Mesodermal cell (in vitro differentiated cells): ENCODE results near the gene CTSA.
"Not testable (repeated sequence)": the region's sequence is repeated elsewhere in the genome, so short reads cannot be mapped to it uniquely, and the experiment has no call there.

Experiments used
- H3K27ac ChIP-seq: 2 replicates; pipeline ENCODE4 v1.7.0; 2013; ENCODE audit warnings: mild to moderate bottlenecking, low read depth, low read length, moderate library complexity; ENCODE audit not compliant: severe bottlenecking
- H3K36me3 ChIP-seq: 2 replicates; pipeline ENCODE4 v1.7.1; 2013; ENCODE audit warnings: mild to moderate bottlenecking, low read length, moderate library complexity; ENCODE audit not compliant: control insufficient read depth, insufficient read depth
- H3K4me1 ChIP-seq: one replicate; pipeline ENCODE4 v1.7.1; 2013; ENCODE audit warnings: mild to moderate bottlenecking, low read length; ENCODE audit not compliant: insufficient read depth, control insufficient read depth, poor library complexity, severe bottlenecking
- H3K4me3 ChIP-seq: 2 replicates; pipeline ENCODE4 v1.7.0; 2013; ENCODE audit warnings: low read length, control low read depth, mild to moderate bottlenecking; ENCODE audit not compliant: insufficient read depth, poor library complexity, severe bottlenecking; ENCODE audit errors: extremely low read depth
- H3K9me3 ChIP-seq: 2 replicates; pipeline ENCODE4 v1.7.1; 2013; ENCODE audit warnings: mild to moderate bottlenecking, low read length, moderate library complexity; ENCODE audit not compliant: control insufficient read depth
- WGBS, 2 experiments: methylation state at CpG; one replicate each; pipeline ENCODE4 v1.1.5; 2013; ENCODE audit warnings: missing lambda C conversion rate in 2 of 2; ENCODE audit not compliant: insufficient coverage in 2 of 2; 5-methylcytosine and 5-hydroxymethylcytosine counted together

CTSA gene

DNA sequence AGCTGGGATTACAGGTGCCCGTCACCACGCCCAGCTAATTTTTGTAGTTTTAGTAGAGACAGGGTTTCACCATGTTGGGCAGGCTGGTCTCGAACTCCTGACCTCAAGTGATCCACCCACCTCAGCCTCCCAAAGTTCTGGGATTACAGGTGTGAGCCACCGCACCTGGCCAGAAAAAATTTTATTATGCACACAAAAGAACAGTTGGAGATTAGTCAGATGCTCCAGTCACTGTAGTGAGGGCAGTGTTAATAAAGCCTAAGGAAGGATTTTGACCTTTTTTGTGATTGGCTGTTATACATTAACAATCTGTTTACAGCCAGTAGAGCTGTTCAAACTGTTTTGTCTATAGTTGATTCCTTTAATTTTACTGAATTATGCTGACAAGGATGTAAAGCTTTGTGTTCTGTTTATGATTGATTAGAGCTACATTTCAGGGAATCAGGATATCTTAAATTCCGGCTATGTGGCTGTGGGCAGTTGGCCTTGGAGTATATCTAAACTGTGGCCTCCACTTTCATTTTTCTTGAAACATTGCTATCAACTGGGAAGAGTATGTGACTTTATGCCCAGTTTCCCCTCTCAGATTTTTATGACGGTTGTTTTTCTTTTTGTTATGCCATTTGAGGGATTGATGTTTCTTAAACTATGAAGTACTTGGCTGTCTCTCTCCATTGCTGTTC is 23.9 kb upstream of the CTSA start:
- H3K9me3 ChIP-seq, result no peaks in the 10 kb centered on the region
- 87 to 100% methylated on average over 2 of the region's 6 CpGs for WGBS, 2 experiments
- H3K4me3 ChIP-seq, result no peak overlapping the region
- H3K27ac ChIP-seq, result no peak overlapping the region
- no peaks in the 10 kb centered on the region for H3K36me3 ChIP-seq
- no peaks in the 10 kb centered on the region for H3K4me1 ChIP-seq

DNA sequence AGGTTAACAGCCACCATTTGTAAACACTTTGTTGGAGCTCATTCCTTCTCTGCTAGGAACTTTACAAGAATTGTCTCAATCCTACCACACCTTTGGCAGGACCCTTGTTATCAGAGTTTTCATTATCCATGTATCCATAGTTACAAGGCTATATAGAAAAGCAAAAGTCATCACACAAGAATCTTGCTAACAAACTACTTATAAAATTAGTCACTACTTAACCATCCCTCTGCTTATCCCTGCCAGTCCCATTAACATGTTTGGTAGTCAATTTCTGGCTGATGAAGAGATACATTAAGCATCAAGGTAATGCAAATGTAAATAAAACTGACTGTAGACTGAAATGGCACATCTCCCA is 23.3 kb upstream of the CTSA start:
- H3K36me3 ChIP-seq, result no peaks in the 10 kb centered on the region
- H3K27ac ChIP-seq, result no peak overlapping the region
- H3K4me3 ChIP-seq, result no peak overlapping the region
- no peaks in the 10 kb centered on the region for H3K9me3 ChIP-seq
- no peaks in the 10 kb centered on the region for H3K4me1 ChIP-seq

- Histone ChIP-seq H3K9me3 (no peaks in the 10 kb centered on the region), H3K36me3 (peaks cover 12% of the 10 kb centered on the region), H3K4me1 (no peaks in the 10 kb centered on the region), H3K4me3 (no peak overlapping the region), H3K27ac (no peak overlapping the region)
- WGBS, 2 experiments, result 86 to 100% methylated on average over 1 to 2 of the region's 4 CpGs
Observed at GRCh38 chr20:45872626-45873025, 18.5 kb upstream of the CTSA start.

GRCh38 chr20:45873409-45874103 is 17.6 kb upstream of the CTSA start:
- H3K9me3 ChIP-seq, result no peaks in the 10 kb centered on the region
- WGBS, 2 experiments, result 88% methylated on average over 1 of the region's 1 CpG; no CpG with 5 or more reads in 1 of the 2 experiments

GRCh38 chr20:45874104-45874481 is 17.0 kb upstream of the CTSA start:
- 95% methylated on average over 10 of the region's 10 CpGs for WGBS, 2 experiments
- H3K4me3 ChIP-seq, H3K4me1 ChIP-seq, H3K27ac ChIP-seq, H3K9me3 ChIP-seq: not testable (repeated sequence)
- H3K36me3 ChIP-seq, result peaks cover 16% of the 10 kb centered on the region

More at GRCh38 chr20:45873409-45874103, 17.6 kb upstream of the CTSA start:
- no peak overlapping the region for H3K4me3 ChIP-seq
- no peaks in the 10 kb centered on the region for H3K4me1 ChIP-seq
- H3K36me3 ChIP-seq, result peaks cover 16% of the 10 kb centered on the region
- H3K27ac ChIP-seq, result no peak overlapping the region

DNA sequence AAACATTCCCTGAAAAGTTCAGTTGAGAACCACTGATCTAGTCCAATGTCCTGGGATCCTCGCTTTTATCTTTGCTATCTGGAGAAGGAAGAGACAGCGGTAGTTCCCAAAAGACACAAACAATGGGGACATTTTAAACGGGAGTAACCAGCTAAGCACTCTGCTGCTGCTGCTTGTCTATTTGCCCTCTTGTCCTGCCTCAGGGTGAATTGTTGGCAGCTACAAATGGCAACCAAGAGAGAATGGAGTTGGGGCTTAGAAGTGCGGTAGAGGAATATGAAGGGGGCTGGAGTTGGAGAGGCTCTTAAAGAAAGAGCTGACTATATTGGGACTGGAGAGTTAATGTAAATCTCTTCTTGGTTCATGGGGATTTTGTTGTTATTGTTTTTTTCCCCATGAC is 16.6 kb upstream of the CTSA start:
- Histone ChIP-seq H3K36me3 (peaks cover 16% of the 10 kb centered on the region), H3K4me1 (no peaks in the 10 kb centered on the region), H3K27ac (no peak overlapping the region), H3K9me3 (no peaks in the 10 kb centered on the region), H3K4me3 (no peak overlapping the region)
- 89 to 94% methylated on average over 3 to 4 of the region's 4 CpGs for WGBS, 2 experiments

DNA sequence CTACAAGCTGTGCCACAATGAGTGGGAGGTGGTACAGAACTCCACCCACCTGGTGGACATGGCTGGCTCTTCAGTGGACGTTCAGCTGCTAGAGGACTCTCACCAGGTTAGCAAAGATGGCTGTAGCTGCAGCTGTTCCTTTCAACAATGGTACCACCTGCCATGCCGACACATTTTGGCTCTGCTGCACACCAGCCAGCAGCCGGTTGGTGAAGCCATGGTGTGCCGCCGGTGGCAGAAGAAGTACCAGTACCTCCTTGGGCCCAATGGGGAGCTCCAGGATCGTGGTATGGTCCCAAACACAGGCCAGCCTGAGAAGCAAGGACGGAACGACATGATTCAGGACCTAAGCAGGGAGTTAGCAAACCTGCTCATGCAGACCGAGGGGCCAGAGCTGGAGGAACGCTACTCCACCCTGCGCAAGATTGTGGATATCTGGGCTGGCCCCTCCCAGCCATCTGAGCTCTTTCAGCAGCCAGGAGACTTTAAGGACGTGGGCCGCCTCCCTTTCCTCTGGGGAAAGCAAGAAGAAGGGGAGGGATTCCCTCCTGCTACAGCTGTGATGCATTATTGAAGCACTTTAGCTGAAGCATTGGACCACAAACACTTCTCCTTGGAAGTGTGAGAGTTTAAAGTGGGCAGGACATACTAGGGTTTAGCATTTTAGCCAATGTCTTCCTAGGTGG is 12.9 kb upstream of the CTSA start:
- Histone ChIP-seq H3K36me3 (peaks cover 30% of the 10 kb centered on the region), H3K4me3 (no peak overlapping the region), H3K27ac (no peak overlapping the region), H3K9me3 (no peaks in the 10 kb centered on the region), H3K4me1 (no peaks in the 10 kb centered on the region)
- WGBS, 2 experiments, result 90 to 91% methylated on average over 12 to 13 of the region's 13 CpGs

DNA sequence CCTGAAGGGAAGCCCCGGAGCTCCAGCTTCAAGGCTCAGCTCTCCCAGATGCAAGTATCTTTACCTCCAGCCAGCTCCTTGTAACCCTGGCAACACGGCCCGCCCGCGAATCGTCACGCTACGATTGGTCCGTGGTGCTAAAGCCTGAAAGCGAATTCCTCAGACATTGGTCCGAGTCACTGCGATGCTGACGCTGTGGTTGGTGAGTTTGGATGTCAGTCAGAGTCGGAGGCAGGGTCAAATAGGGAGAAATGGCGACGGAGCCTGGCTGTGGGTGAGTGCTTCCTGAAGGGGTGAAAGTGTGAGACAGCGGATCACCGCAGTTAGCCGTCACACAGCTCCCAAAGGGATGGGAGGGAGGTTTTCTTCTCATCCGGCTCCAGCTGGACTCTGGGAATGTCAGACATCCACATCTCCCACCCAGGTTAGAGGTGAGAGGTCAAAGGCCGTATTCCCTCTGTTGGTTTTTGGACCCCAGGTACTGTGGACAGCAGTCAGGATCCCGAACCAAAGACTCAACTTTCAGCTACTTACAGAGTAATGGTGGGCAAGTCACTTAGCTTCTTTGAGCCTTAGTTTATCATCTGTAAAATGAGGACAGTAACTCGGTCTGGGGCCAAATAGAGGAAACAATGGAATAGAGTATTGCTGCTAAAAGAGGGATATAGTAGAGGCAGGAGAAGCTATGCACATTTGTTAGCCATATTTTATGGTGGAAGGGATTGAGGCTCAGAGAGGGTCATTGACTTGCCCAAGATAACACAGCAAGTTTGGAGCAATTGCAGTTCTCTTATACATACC is 9.9 kb upstream of the CTSA start, which contains the start of gene ZSWIM1:
Gene ZSWIM1 (plus strand): TSS at position 240 of the 801 bp plus-strand sequence. CDS start 1,366 bp downstream, outside the sequence.
- H3K36me3 ChIP-seq, result peaks cover 40% of the 10 kb centered on the region
- H3K4me3 ChIP-seq, result peak within 1 kb of the TSS; percentile 81
- H3K4me1 ChIP-seq, result no peaks in the 10 kb centered on the region
- H3K9me3 ChIP-seq, result no peaks in the 10 kb centered on the region
- H3K27ac ChIP-seq, result peak within 1 kb of the TSS; percentile 75
- 0 to 1% methylated on average over 7 to 17 of the region's 23 CpGs for WGBS, 2 experiments

DNA sequence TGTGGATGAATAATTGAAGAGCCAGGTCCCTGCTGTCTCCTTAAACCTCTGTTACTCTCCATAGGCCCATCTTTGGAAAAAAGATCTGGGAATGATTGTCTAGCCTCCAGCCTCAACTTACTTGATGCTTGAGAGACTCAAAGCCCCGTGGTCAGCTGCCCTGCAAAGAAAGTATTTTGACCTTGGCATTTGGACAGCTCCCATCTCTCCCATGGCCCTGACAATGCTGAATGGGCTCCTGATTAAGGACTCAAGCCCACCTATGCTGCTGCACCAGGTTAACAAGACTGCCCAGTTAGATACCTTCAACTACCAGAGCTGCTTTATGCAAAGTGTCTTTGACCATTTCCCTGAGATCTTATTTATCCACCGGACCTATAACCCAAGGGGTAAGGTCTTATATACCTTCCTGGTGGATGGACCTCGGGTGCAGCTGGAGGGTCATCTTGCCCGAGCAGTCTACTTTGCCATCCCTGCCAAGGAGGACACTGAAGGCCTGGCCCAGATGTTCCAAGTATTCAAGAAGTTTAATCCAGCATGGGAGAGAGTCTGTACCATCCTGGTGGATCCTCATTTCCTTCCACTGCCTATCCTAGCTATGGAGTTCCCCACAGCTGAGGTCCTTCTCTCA is 8.6 kb upstream of the CTSA start:
- no peak overlapping the region for H3K27ac ChIP-seq
- H3K36me3 ChIP-seq, result peaks cover 35% of the 10 kb centered on the region
- H3K4me3 ChIP-seq, result no peak overlapping the region
- H3K9me3 ChIP-seq, result no peaks in the 10 kb centered on the region
- WGBS, 2 experiments, result 93 to 98% methylated on average over 4 of the region's 4 CpGs
- no peaks in the 10 kb centered on the region for H3K4me1 ChIP-seq

DNA sequence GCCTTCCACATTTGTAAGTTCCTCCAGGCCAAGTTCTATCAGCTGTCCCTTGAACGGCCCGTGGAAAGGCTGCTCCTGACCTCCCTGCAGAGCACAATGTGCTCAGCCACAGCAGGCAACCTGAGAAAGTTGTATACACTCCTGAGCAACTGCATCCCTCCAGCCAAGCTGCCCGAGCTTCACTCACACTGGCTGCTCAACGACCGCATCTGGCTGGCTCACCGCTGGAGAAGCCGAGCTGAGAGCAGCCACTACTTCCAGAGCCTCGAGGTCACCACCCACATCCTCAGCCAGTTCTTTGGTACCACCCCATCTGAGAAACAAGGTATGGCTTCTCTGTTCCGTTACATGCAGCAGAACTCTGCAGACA is 8.1 kb upstream of the CTSA start:
- Histone ChIP-seq H3K36me3 (peaks cover 32% of the 10 kb centered on the region), H3K4me3 (no peak overlapping the region), H3K27ac (no peak overlapping the region), H3K9me3 (no peaks in the 10 kb centered on the region), H3K4me1 (no peaks in the 10 kb centered on the region)
- 89 to 96% methylated on average over 9 of the region's 9 CpGs for WGBS, 2 experiments
